Measurements from ENCODE around the gene KRTAP5-3.

GRCh38 chr11:1633864-1634263 lies 25.6 kb upstream of the KRTAP5-3 start:
- TF ChIP-seq NFIC (IDR thresholded peaks at IDR 0.05) (no peak), RBM15 (IDR thresholded peaks at IDR 0.05; ENCODE audit: insufficient read depth, low read length) (no peak), ZBTB49 (CRISPR knock-in tag; IDR thresholded peaks at IDR 0.05; ENCODE audit: borderline replicate concordance) (no peak), GATA2 (CRISPR knock-in tag; IDR thresholded peaks at IDR 0.05) (no peak)
- TF ChIP-seq, protein P1, sequence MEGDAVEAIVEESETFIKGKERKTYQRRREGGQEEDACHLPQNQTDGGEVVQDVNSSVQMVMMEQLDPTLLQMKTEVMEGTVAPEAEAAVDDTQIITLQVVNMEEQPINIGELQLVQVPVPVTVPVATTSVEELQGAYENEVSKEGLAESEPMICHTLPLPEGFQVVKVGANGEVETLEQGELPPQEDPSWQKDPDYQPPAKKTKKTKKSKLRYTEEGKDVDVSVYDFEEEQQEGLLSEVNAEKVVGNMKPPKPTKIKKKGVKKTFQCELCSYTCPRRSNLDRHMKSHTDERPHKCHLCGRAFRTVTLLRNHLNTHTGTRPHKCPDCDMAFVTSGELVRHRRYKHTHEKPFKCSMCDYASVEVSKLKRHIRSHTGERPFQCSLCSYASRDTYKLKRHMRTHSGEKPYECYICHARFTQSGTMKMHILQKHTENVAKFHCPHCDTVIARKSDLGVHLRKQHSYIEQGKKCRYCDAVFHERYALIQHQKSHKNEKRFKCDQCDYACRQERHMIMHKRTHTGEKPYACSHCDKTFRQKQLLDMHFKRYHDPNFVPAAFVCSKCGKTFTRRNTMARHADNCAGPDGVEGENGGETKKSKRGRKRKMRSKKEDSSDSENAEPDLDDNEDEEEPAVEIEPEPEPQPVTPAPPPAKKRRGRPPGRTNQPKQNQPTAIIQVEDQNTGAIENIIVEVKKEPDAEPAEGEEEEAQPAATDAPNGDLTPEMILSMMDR (IDR thresholded peaks at IDR 0.05 in 2 of 3, conservative IDR thresholded peaks at IDR 0.05 in 1 of 3; ENCODE audit: insufficient read depth in 2 of 3, low read depth in 1 of 3, low read length in 3 of 3): no peak
- TF ChIP-seq, protein P2, sequence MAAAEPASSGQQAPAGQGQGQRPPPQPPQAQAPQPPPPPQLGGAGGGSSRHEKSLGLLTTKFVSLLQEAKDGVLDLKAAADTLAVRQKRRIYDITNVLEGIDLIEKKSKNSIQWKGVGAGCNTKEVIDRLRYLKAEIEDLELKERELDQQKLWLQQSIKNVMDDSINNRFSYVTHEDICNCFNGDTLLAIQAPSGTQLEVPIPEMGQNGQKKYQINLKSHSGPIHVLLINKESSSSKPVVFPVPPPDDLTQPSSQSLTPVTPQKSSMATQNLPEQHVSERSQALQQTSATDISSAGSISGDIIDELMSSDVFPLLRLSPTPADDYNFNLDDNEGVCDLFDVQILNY (CRISPR knock-in tag; IDR thresholded peaks at IDR 0.05): no peak
- TF ChIP-seq, protein P3, sequence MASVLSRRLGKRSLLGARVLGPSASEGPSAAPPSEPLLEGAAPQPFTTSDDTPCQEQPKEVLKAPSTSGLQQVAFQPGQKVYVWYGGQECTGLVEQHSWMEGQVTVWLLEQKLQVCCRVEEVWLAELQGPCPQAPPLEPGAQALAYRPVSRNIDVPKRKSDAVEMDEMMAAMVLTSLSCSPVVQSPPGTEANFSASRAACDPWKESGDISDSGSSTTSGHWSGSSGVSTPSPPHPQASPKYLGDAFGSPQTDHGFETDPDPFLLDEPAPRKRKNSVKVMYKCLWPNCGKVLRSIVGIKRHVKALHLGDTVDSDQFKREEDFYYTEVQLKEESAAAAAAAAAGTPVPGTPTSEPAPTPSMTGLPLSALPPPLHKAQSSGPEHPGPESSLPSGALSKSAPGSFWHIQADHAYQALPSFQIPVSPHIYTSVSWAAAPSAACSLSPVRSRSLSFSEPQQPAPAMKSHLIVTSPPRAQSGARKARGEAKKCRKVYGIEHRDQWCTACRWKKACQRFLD (CRISPR knock-in tag; IDR thresholded peaks at IDR 0.05): no peak

All from K562 (cell line).